PC-3 (cell line): ENCODE measurements around the gene MANF.

Experiments used
- CTCF ChIP-seq: fragments of 300-600 bp; sonication (generic); conservative IDR thresholded peaks from 2 replicates; pipeline ENCODE4 v1.5.1; 2017; ENCODE audit warnings: antibody characterized with exemption, low read depth, mild to moderate bottlenecking, low read length
- EZH2 ChIP-seq: fragments of 300-600 bp; sonication (generic); IDR thresholded peaks from one replicate; pipeline ENCODE4 v1.6.1; 2017; ENCODE audit warnings: antibody characterized with exemption, mild to moderate bottlenecking, low read length; ENCODE audit not compliant: unreplicated experiment
- EZH2phosphoT487 ChIP-seq: fragments of 300-600 bp; sonication (generic); IDR thresholded peaks from 2 replicates; pipeline ENCODE4 v1.6.1; 2018; ENCODE audit warnings: mild to moderate bottlenecking, antibody characterized with exemption, low read length, borderline replicate concordance

GRCh38 chr3:51374456-51374855 lies 10.6 kb upstream of the MANF start:
- no peak for TF ChIP-seq CTCF
- TF ChIP-seq EZH2, result no peak
- no peak for TF ChIP-seq EZH2phosphoT487
